ENCODE data around the gene GP1BA. TPM values are rescaled to one million over a fixed set of nuclear protein-coding genes. Genes with fewer than 3 reads are reported as not detected.

The GP1BA gene
- total and polyA plus RNA-seq, 2 experiments from 2014 or later, result 0.24 TPM; not detected in 1

GRCh38 chr17:4950075-4950745 lies 18.1 kb downstream of the GP1BA start:
- H3K4me3 Mint-ChIP-seq, result peak overlapping the region; percentile 88
- TF ChIP-seq ETS1 (IDR thresholded peaks at IDR 0.05) (no peak), POLR2AphosphoS5 (IDR thresholded peaks at IDR 0.05; ENCODE audit: low read depth) (peak; percentile 18; the same call in 1 of the 2 replicates), STAT1 (IDR thresholded peaks at IDR 0.05; ENCODE audit: unreplicated experiment) (no peak), JUNB (IDR thresholded peaks at IDR 0.05; ENCODE audit: unreplicated experiment) (no peak)

GRCh38 chr17:4950746-4951204 lies 18.7 kb downstream of the GP1BA start, which contains the start of gene ENO3:
TSS of gene ENO3 (plus strand) at chr17:4951119. CDS start at chr17:4951830, 711 bp downstream.
- Histone ChIP-seq H3F3A (replicated peaks; ENCODE audit: low read depth) (peaks cover 16% of the 10 kb centered on the region), H3K27ac (ENCODE audit: low read depth) (peak within 1 kb of the TSS; percentile 96), H4K20me1 (replicated peaks; ENCODE audit: insufficient read depth) (peaks cover 10% of the 10 kb centered on the region), H3K27me3 (ENCODE audit: insufficient read depth) (no peaks in the 10 kb centered on the region), H3K4me3 (peak within 1 kb of the TSS; percentile 96), H3K79me2 (replicated peaks; ENCODE audit: insufficient read depth) (peaks cover 25% of the 10 kb centered on the region), H3K4me2 (peak within 1 kb of the TSS; percentile 96), H3K36me3 (ENCODE audit: insufficient read depth) (peaks cover 9% of the 10 kb centered on the region), H3K9me2 (ENCODE audit: insufficient read depth) (no peaks in the 10 kb centered on the region), H3K4me1 (ENCODE audit: insufficient read depth) (peaks cover 27% of the 10 kb centered on the region), H2AFZ (peak within 1 kb of the TSS; percentile 5; the same call in 1 of the 2 replicates)
- Mint-ChIP-seq H3K4me1 (peaks cover 33% of the 10 kb centered on the region), H3K27me3 (ENCODE audit: insufficient read depth, low read depth, poor library complexity) (peaks cover 21% of the 10 kb centered on the region), H3K9me3 (no peaks in the 10 kb centered on the region; the same call in 2 of the 3 replicates), H3K27ac (peak within 1 kb of the TSS; percentile 95), H3K4me3 (peak within 1 kb of the TSS; percentile 88), H3K36me3 (ENCODE audit: low read depth) (peaks cover 23% of the 10 kb centered on the region)
- DNase-seq (ENCODE audit: low spot score), result peak; percentile 60
- TF ChIP-seq ZNF331 (CRISPR knock-in tag; IDR thresholded peaks at IDR 0.05; ENCODE audit: low read depth) (no peak), POLR2AphosphoS5 (IDR thresholded peaks at IDR 0.05; ENCODE audit: low read depth) (peak; percentile 19; the same call in 1 of the 2 replicates)
- peak; percentile 2 for ATAC-seq

More at GRCh38 chr17:4950075-4950745, 18.1 kb downstream of the GP1BA start:
- peak overlapping the region; percentile 96 for H3K4me2 ChIP-seq
- Mint-ChIP-seq H3K36me3 (ENCODE audit: low read depth) (peaks cover 27% of the 10 kb centered on the region), H3K27me3 (ENCODE audit: insufficient read depth, low read depth, poor library complexity) (peaks cover 27% of the 10 kb centered on the region), H3K9me3 (no peaks in the 10 kb centered on the region; the same call in 2 of the 3 replicates), H3K27ac (peak overlapping the region; percentile 95), H3K4me1 (peaks cover 38% of the 10 kb centered on the region)
- H3K4me3 ChIP-seq, result peak overlapping the region; percentile 96
- peaks cover 32% of the 10 kb centered on the region for H3K4me1 ChIP-seq (ENCODE audit: insufficient read depth)
- H3K9me2 ChIP-seq (ENCODE audit: insufficient read depth), result no peaks in the 10 kb centered on the region
- ATAC-seq (peak; percentile 18), DNase-seq (ENCODE audit: low spot score) (peak; percentile 68)
- H3K79me2 ChIP-seq (replicated peaks; ENCODE audit: insufficient read depth), result peaks cover 30% of the 10 kb centered on the region
- H2AFZ ChIP-seq, result peak overlapping the region; percentile 5; the same call in 1 of the 2 replicates
- peaks cover 15% of the 10 kb centered on the region for H3K36me3 ChIP-seq (ENCODE audit: insufficient read depth)
- peak overlapping the region; percentile 96 for H3K27ac ChIP-seq (ENCODE audit: low read depth)
- H3K27me3 ChIP-seq (ENCODE audit: insufficient read depth), result no peaks in the 10 kb centered on the region
- peaks cover 15% of the 10 kb centered on the region for H4K20me1 ChIP-seq (replicated peaks; ENCODE audit: insufficient read depth)
- peaks cover 22% of the 10 kb centered on the region for H3F3A ChIP-seq (replicated peaks; ENCODE audit: low read depth)

- H3K4me3 Mint-ChIP-seq, result peak overlapping the region; percentile 88
- Histone ChIP-seq H3K27ac (ENCODE audit: low read depth) (peak overlapping the region; percentile 96; the same call in 1 of the 2 replicates), H4K20me1 (replicated peaks; ENCODE audit: insufficient read depth) (peaks cover 5% of the 10 kb centered on the region), H3K36me3 (ENCODE audit: insufficient read depth) (peaks cover 4% of the 10 kb centered on the region; the same call in 1 of the 2 replicates), H3K27me3 (ENCODE audit: insufficient read depth) (no peaks in the 10 kb centered on the region), H2AFZ (no peak overlapping the region), H3F3A (replicated peaks; ENCODE audit: low read depth) (peaks cover 9% of the 10 kb centered on the region), H3K4me3 (peak overlapping the region; percentile 96), H3K79me2 (replicated peaks; ENCODE audit: insufficient read depth) (peaks cover 18% of the 10 kb centered on the region), H3K4me1 (ENCODE audit: insufficient read depth) (peaks cover 21% of the 10 kb centered on the region), H3K9me2 (ENCODE audit: insufficient read depth) (no peaks in the 10 kb centered on the region), H3K4me2 (peak overlapping the region; percentile 96)
- DNase-seq (ENCODE audit: low spot score) (no peak), ATAC-seq (no peak)
- H3K27me3 Mint-ChIP-seq (ENCODE audit: insufficient read depth, low read depth, poor library complexity), result peaks cover 18% of the 10 kb centered on the region
- H3K9me3 Mint-ChIP-seq, result peaks cover 4% of the 10 kb centered on the region; the same call in 2 of the 3 replicates
- H3K36me3 Mint-ChIP-seq (ENCODE audit: low read depth), result peaks cover 19% of the 10 kb centered on the region
- H3K27ac Mint-ChIP-seq, result no peak overlapping the region
- peaks cover 30% of the 10 kb centered on the region for H3K4me1 Mint-ChIP-seq
- TF ChIP-seq NANOG (IDR thresholded peaks at IDR 0.05; ENCODE audit: borderline replicate concordance) (no peak), ZNF462 (CRISPR knock-in tag; IDR thresholded peaks at IDR 0.05) (no peak), ZNF114 (CRISPR knock-in tag; IDR thresholded peaks at IDR 0.05) (no peak), POLR2AphosphoS5 (IDR thresholded peaks at IDR 0.05; ENCODE audit: low read depth) (no peak), ZNF331 (CRISPR knock-in tag; IDR thresholded peaks at IDR 0.05; ENCODE audit: low read depth) (no peak)
These were observed 19.4 kb downstream of the GP1BA start for GRCh38 chr17:4951486-4951885.
